ENCODE results near the gene VSTM2B.

Gene VSTM2B

DNA sequence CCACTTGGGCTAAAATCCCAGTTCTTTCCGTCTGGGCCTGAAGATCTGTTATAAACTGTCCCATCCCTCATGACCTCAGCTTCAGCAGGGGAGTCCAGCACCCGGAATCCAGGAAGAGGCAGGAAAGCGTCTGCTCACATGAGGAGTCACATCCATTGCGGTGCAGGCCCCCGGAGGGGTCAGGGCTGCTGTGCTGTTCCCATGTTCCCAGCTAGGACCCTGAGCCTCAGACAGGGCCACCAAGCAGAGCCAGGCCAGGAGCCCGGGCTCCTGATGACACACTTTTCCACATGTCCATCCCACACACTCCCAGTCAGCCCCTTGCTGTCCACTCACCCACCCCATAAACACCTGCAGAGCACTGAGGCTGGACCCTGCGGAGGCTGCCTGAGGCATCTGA, 45.3 kb upstream of the VSTM2B start:
- TF ChIP-seq POLR2AphosphoS5 (IDR thresholded peaks at IDR 0.05; ENCODE audit: low read depth, low read length) (no peak), REST (IDR thresholded peaks at IDR 0.05; ENCODE audit: insufficient read depth in 1 of 2, low read depth in 2 of 2, low read length in 2 of 2) (no peak), FOXP2 (optimal IDR thresholded peaks at IDR 0.05; ENCODE audit: borderline replicate concordance, extremely low read depth, extremely low read length, insufficient read depth) (no peak), SIN3A (IDR thresholded peaks at IDR 0.05; ENCODE audit: borderline replicate concordance, insufficient read depth, low read length) (no peak), TAF1 (IDR thresholded peaks at IDR 0.05; ENCODE audit: borderline replicate concordance, insufficient read depth, low read length) (no peak)

DNA sequence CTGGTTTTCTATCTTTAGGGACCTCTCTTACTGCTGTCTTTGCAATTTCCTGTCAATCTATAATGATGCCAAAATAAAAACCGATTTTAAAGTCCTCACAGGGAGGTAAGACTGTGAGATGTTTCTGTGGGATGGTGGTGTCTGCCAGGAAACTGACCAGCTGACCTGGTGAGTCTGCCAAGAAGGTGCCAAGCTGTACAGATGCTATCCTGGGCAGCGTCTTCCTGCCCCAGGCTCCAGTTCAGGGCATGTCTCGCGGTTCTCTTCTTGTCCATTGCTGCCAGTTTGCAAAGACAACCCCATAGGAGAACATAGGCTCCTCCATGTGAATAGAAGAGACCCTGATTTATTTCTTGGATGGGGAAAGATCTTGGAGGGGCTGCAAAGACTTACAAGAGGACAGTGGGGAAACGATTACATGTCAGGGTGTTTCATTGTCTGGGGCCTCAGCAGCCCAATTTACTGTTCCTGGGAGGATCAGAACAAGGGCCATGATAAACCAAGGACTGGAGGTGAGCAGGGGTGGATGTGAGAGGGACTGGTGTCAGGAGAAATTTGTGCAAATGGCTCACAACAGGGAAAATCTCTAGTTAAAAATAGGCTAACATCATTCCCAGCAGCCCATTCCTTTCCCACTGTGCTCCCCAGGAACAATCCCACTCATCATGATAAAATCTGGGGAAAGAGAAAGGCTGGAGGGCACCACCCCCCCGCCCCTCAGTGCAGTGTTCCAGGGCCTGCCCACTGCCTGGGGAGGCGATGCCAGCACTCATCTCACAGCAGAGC, 42.7 kb upstream of the VSTM2B start:
- TF ChIP-seq POLR2AphosphoS5 (IDR thresholded peaks at IDR 0.05; ENCODE audit: low read depth, low read length) (no peak), TAF1 (IDR thresholded peaks at IDR 0.05; ENCODE audit: borderline replicate concordance, insufficient read depth, low read length) (no peak), FOXP2 (optimal IDR thresholded peaks at IDR 0.05; ENCODE audit: borderline replicate concordance, extremely low read depth, extremely low read length, insufficient read depth) (no peak), REST (IDR thresholded peaks at IDR 0.05; ENCODE audit: insufficient read depth in 1 of 2, low read depth in 2 of 2, low read length in 2 of 2) (no peak), SIN3A (IDR thresholded peaks at IDR 0.05; ENCODE audit: borderline replicate concordance, insufficient read depth, low read length) (no peak)

DNA sequence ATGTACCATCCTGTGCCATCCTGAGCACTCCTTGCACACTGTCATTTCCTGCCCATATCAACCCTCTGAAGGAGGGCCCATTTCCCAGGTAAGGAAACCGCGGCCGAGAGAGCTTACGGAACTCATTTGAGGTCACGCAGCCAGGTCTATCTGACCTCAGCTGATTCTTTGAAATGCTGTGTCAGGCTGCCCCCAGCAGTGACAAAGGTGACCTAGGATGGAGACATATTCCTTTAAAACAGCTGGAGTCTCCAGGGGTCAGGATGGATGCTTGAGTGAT, 42.2 kb upstream of the VSTM2B start:
- TF ChIP-seq POLR2AphosphoS5 (IDR thresholded peaks at IDR 0.05; ENCODE audit: low read depth, low read length) (no peak), REST (IDR thresholded peaks at IDR 0.05; ENCODE audit: insufficient read depth in 1 of 2, low read depth in 2 of 2, low read length in 2 of 2) (no peak)

GRCh38 chr19:29483944-29484581, 41.7 kb upstream of the VSTM2B start:
- TF ChIP-seq POLR2AphosphoS5 (IDR thresholded peaks at IDR 0.05; ENCODE audit: low read depth, low read length) (no peak), SIN3A (IDR thresholded peaks at IDR 0.05; ENCODE audit: borderline replicate concordance, insufficient read depth, low read length) (no peak), FOXP2 (optimal IDR thresholded peaks at IDR 0.05; ENCODE audit: borderline replicate concordance, extremely low read depth, extremely low read length, insufficient read depth) (no peak), REST (IDR thresholded peaks at IDR 0.05; ENCODE audit: insufficient read depth in 1 of 2, low read depth in 2 of 2, low read length in 2 of 2) (no peak)

DNA sequence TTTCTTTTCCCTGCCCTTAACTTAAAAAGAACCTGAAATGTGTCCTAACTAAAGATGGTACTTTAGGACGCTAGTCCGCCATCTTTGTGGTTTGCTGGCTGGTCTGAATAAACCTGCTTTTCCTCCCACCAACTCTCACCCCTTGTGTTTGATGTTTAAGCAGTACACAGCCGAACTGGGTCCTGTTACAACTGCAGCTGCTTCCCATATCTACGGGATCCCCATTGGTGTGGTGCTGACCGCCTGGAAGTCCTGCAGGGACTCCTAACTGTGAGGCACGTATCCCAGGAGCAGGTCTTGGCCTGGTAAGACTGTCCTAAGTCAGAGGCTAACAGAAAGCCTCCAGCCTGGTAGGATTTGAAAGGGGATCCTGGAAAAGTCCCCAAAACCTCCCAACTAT, 40.9 kb upstream of the VSTM2B start:
- no peak for TF ChIP-seq POLR2AphosphoS5 (IDR thresholded peaks at IDR 0.05; ENCODE audit: low read depth, low read length)
- no peak for TF ChIP-seq REST (IDR thresholded peaks at IDR 0.05; ENCODE audit: insufficient read depth in 1 of 2, low read depth in 2 of 2, low read length in 2 of 2)
- TF ChIP-seq FOXP2 (optimal IDR thresholded peaks at IDR 0.05; ENCODE audit: borderline replicate concordance, extremely low read depth, extremely low read length, insufficient read depth): no peak
- no peak for TF ChIP-seq TAF1 (IDR thresholded peaks at IDR 0.05; ENCODE audit: borderline replicate concordance, insufficient read depth, low read length)
- TF ChIP-seq SIN3A (IDR thresholded peaks at IDR 0.05; ENCODE audit: borderline replicate concordance, insufficient read depth, low read length): no peak
